Tongue (tissue), 2 donors: ENCODE data around the gene ROCK2. TPM values are rescaled to one million over a fixed set of nuclear protein-coding genes. Genes with fewer than 3 reads are reported as not detected.

Experiments used
- DNase-seq: peaks from one replicate; pipeline ENCODE4 v3.0.0-alpha.2; 2015
- total RNA-seq: library from RNA; depleted of rRNA; stranded (reverse); fragments of >200 nt; gene quantifications from one replicate; pipeline ENCODE4 v1.2.3, GENCODE V29; 2014

ROCK2 gene
- total RNA-seq, 1 donor from 2014 or later, result 89.4 TPM

- no peak for DNase-seq
Measured at GRCh38 chr2:11307764-11308415, 36.5 kb downstream of the ROCK2 start.

- DNase-seq, result peak; percentile 19
Measured at GRCh38 chr2:11305958-11306357, 38.5 kb downstream of the ROCK2 start.

- no peak for DNase-seq
Measured at GRCh38 chr2:11305338-11305737, 39.1 kb downstream of the ROCK2 start.

GRCh38 chr2:11304476-11304875 is 40.0 kb downstream of the ROCK2 start:
- DNase-seq, result no peak

GRCh38 chr2:11303290-11304013 is 41.0 kb downstream of the ROCK2 start:
- no peak for DNase-seq

GRCh38 chr2:11299439-11299838 is 45.0 kb downstream of the ROCK2 start:
- no peak for DNase-seq

GRCh38 chr2:11298592-11298991 is 45.8 kb downstream of the ROCK2 start:
- no peak for DNase-seq

GRCh38 chr2:11296401-11296800 is 48.0 kb downstream of the ROCK2 start:
- no peak for DNase-seq

GRCh38 chr2:11292464-11293255 is 51.8 kb downstream of the ROCK2 start:
- no peak for DNase-seq

- no peak for DNase-seq
Measured at GRCh38 chr2:11290713-11291112, 53.7 kb downstream of the ROCK2 start.

- DNase-seq, result no peak
Measured at GRCh38 chr2:11290211-11290610, 54.2 kb downstream of the ROCK2 start.

- no peak for DNase-seq
Measured at GRCh38 chr2:11288431-11288830, 56.0 kb downstream of the ROCK2 start.

GRCh38 chr2:11286749-11287148 is 57.7 kb downstream of the ROCK2 start:
- DNase-seq, result no peak

- no peak for DNase-seq
Measured at GRCh38 chr2:11286323-11286722, 58.1 kb downstream of the ROCK2 start.

- no peak for DNase-seq
Measured at GRCh38 chr2:11285499-11285898, 58.9 kb downstream of the ROCK2 start.

GRCh38 chr2:11281186-11281585 is 63.2 kb downstream of the ROCK2 start:
- DNase-seq, result no peak

- DNase-seq, result no peak
Measured at GRCh38 chr2:11280713-11281112, 63.7 kb downstream of the ROCK2 start.

- no peak for DNase-seq
Measured at GRCh38 chr2:11279398-11279797, 65.0 kb downstream of the ROCK2 start.

GRCh38 chr2:11278219-11278618 is 66.2 kb downstream of the ROCK2 start:
- DNase-seq, result no peak

- no peak for DNase-seq
Measured at GRCh38 chr2:11275910-11276309, 68.5 kb downstream of the ROCK2 start.

GRCh38 chr2:11270891-11271290 is 73.5 kb downstream of the ROCK2 start:
- no peak for DNase-seq

GRCh38 chr2:11267931-11268330 is 76.5 kb downstream of the ROCK2 start:
- no peak for DNase-seq

GRCh38 chr2:11264818-11265217 is 79.6 kb downstream of the ROCK2 start:
- DNase-seq, result no peak
